KOPT-K1 (cell line): Measurements from ENCODE around the gene UFC1.

Source experiments
- H3K27ac ChIP-seq: fragments of 200-600 bp; sonication (generic); 2 replicates; pipeline ENCODE4 v1.5.1; 2016; ENCODE audit warnings: antibody characterized with exemption, mild to moderate bottlenecking, low read depth, low read length; ENCODE audit not compliant: poor library complexity, severe bottlenecking
- H3K36me3 ChIP-seq: fragments of 200-600 bp; sonication (generic); 2 replicates; pipeline ENCODE4 v1.5.1; 2017; ENCODE audit warnings: antibody characterized with exemption, mild to moderate bottlenecking, low read length, moderate library complexity; ENCODE audit not compliant: insufficient read depth
- H3K9me3 ChIP-seq: fragments of 200-600 bp; sonication (generic); 2 replicates; pipeline ENCODE4 v1.5.1; 2017; ENCODE audit warnings: antibody characterized with exemption, low read length, mild to moderate bottlenecking; ENCODE audit not compliant: insufficient read depth, poor library complexity, severe bottlenecking

Gene UFC1

DNA sequence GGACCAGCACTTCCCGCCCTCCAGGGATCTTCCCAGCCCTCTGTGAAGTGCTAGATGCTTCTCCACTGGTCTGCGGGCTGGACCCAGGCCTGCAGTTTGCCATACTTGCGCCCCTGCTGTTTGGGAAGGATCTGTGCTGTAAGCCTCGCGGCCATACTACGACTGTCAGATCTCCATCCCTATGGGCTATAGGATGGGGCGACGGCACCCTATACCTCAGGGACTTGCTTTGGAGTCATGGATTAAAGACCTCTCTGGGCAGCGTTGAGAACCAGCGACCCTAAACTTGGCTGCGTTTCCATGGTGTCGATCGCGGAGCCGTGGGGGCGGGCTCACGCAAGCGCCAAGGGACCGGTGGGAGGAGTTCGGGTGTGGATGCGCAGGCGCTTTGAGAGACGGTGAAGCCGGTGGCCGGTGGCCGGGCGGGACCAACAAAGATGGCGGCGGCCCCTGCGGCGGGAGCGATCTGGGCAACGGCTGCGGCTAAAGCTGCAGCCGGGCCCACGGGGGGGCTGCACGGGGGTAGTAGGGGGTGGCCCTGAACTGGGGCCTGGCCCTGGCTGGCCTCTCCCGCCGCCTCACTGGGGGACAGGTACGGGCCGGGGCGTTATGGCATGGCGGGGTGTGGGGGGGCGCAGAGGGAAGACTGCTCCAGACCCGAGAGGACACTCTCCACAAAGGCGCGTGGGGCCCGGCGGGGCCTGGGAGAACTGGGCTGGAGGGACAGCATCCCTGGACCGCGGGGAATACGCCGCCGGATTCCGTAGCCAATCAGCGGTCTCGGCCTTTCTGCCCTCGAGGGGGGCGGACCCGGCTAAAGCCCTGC is 5.5 kb downstream of the UFC1 start, which contains the start of gene USP21:
Gene USP21, plus strand, starts transcription at position 414 of the 826 bp plus-strand sequence. CDS start 1,141 bp downstream, outside the sequence.
- peak within 1 kb of the TSS; percentile 83 for H3K27ac ChIP-seq
- H3K9me3 ChIP-seq, result no peaks in the 10 kb centered on the region
- H3K36me3 ChIP-seq, result peaks cover 59% of the 10 kb centered on the region

DNA sequence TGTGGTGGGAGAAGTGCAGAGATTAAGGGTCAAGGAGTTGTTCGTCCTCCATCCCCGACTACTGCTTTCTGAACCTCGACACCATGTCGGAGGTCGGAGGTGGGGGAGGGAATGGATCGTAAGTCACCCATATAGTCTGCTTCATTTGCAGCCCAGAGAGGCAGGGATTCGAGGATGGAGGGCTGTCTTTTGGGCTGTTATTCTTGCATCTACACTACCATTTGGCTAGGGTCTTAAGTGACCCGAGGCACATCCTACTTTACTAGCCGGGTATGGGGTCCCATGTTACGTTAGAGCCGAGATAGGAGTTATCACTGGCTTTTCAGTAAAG is 6.1 kb downstream of the UFC1 start:
- peaks cover 65% of the 10 kb centered on the region for H3K36me3 ChIP-seq
- peak overlapping the region; percentile 83 for H3K27ac ChIP-seq
- no peaks in the 10 kb centered on the region for H3K9me3 ChIP-seq

DNA sequence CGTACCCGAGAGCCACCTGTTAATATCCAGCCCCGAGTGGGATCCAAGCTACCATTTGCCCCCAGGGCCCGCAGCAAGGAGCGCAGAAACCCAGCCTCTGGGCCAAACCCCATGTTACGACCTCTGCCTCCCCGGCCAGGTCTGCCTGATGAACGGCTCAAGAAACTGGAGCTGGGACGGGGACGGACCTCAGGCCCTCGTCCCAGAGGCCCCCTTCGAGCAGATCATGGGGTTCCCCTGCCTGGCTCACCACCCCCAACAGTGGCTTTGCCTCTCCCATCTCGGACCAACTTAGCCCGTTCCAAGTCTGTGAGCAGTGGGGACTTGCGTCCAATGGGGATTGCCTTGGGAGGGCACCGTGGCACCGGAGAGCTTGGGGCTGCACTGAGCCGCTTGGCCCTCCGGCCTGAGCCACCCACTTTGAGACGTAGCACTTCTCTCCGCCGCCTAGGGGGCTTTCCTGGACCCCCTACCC is 6.9 kb downstream of the UFC1 start:
- peaks cover 68% of the 10 kb centered on the region for H3K36me3 ChIP-seq
- H3K27ac ChIP-seq, result no peak overlapping the region
- H3K9me3 ChIP-seq, result no peaks in the 10 kb centered on the region

DNA sequence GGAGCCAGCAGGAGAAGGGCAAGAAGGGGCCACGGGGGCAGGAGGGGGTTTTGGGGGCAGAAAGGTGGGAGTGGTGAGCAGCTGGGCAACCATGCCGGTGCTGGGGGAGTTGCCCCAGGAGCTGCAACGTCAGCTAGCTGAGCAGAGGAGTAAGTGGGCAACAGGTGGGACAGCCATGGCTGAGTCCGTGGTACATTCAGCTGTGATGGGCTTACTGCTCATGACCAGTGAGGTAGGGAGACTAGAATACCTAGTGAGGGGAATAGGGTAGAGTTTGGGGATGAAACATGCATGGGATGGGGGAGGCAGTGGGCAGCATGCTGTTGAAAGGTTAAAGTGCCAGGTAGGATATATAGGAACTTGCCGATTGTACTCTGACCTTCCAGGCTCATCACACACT is 7.9 kb downstream of the UFC1 start:
- Histone ChIP-seq H3K36me3 (peaks cover 68% of the 10 kb centered on the region), H3K9me3 (no peaks in the 10 kb centered on the region), H3K27ac (no peak overlapping the region)

DNA sequence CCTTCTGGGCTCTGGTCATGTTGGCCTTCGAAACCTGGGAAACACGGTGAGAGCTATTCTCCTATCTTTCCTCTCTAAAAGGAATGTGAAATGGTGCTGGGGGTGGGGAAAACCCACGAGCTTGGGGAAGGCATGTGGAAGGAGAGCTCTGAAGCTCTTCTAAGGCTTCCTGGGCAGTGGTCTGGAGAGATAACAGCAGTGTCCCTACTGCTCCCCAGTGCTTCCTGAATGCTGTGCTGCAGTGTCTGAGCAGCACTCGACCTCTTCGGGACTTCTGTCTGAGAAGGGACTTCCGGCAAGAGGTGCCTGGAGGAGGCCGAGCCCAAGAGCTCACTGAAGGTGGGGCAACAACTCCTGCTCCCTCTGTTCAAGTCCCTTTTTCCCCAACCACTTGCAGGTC is 8.3 kb downstream of the UFC1 start:
- Histone ChIP-seq H3K36me3 (peaks cover 64% of the 10 kb centered on the region), H3K27ac (no peak overlapping the region), H3K9me3 (no peaks in the 10 kb centered on the region)

DNA sequence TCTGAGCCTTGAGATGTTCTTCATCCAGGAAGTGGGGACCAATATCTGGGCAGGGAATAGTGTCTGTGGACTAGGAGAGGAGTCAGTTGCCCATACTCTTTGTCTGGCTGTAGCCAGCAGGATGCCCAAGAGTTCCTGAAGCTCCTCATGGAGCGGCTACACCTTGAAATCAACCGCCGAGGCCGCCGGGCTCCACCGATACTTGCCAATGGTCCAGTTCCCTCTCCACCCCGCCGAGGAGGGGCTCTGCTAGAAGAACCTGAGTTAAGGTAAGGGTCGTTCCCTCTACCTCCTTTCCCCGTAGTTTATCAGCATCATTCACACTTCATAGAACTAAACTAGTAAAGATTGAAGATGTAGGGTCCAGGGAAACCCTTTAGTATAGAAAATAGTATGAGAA is 9.0 kb downstream of the UFC1 start:
- H3K36me3 ChIP-seq, result peaks cover 57% of the 10 kb centered on the region
- H3K27ac ChIP-seq, result no peak overlapping the region
- H3K9me3 ChIP-seq, result no peaks in the 10 kb centered on the region

DNA sequence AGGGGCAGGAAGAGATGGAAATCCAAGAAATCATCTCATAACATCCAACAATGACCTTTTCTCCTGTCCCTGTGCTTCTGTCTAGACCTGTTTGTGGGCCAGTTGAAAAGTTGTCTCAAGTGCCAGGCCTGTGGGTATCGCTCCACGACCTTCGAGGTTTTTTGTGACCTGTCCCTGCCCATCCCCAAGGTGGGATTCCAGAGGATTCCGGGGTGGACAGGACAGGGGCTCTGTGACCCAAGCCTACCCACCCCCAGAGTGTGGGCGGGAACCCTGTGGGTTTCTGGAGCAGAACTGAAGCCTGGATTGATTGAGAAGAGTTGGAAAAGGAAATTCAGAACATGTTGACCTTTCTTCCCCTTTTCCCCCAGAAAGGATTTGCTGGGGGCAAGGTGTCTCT is 10.0 kb downstream of the UFC1 start:
- Histone ChIP-seq H3K36me3 (peaks cover 47% of the 10 kb centered on the region), H3K9me3 (no peaks in the 10 kb centered on the region), H3K27ac (no peak overlapping the region)

DNA sequence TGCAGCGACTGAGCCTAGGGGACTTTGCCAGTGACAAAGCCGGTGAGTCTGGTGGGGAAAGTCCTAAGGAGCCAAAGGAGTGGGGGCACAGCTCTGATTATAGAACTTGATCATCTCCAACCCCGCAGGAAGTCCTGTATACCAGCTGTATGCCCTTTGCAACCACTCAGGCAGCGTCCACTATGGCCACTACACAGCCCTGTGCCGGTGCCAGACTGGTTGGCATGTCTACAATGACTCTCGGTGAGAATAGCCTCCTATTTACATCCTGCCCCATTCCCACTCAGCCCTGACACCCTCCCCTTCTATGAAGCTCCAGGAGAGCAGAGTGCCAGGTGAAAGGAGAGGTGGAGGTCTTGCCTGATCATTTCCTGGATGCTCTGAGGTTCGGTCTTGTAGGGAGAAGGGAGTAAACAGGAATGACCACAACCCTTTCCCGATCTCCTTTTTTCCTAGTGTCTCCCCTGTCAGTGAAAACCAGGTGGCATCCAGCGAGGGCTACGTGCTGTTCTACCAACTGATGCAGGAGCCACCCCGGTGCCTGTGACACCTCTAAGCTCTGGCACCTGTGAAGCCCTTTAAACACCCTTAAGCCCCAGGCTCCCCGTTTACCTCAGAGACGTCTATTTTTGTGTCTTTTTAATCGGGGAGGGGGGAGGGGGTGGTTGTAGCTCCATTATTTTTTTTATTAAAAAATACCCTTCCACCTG is 11.3 kb downstream of the UFC1 start:
- H3K9me3 ChIP-seq, result no peaks in the 10 kb centered on the region
- H3K36me3 ChIP-seq, result peaks cover 57% of the 10 kb centered on the region
- no peak overlapping the region for H3K27ac ChIP-seq

DNA sequence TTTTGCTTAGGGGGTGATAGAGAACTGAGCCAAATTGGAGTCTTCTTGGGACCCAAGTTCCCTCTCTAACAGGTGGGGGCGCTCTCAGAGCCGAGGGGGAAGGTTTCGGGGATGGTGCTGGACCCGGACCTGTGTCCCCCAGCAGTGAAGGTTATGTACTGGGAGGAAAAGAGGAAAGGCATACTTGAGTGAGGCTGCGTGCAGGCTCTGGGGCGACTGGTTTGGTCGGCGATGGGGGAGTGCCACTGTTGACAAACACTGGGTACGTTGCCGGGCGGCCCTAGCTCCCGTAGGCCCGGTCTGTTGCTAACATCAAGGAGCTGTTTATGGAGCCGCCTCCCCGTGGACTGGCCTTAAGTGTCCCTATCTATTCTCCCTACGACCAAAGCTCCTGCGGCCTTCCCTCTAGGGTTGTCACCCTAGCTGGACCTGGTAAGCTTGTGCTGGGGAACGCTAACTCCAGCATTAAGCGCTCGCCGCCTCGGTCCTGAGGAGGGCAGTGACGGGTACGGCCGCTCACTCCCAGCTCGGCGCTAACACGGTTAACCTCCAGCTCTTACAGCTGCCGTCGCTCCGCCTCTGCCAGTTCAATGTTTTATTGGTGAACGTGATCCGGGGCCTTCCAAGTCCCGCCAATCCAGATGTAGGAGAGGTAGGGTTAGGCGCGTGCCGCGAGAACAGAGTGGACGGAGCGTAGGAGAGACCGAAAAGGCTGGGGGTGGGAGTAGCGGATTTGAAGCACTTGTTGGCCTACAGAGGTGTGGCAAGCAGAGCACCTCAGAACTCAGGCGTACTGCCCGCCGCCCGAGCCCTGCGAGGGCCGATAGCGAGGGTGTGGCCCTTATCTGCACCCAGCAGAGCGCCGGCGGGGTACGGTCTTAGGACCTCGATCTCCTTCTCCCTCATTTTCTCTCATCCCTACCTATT is 12.2 kb downstream of the UFC1 start, which contains the start of gene PPOX:
Gene PPOX, plus strand, starts transcription at position 685 of the 927 bp plus-strand sequence. CDS start 422 bp downstream, outside the sequence.
- Histone ChIP-seq H3K9me3 (no peaks in the 10 kb centered on the region), H3K27ac (peak within 1 kb of the TSS; percentile 71), H3K36me3 (peaks cover 61% of the 10 kb centered on the region)

DNA sequence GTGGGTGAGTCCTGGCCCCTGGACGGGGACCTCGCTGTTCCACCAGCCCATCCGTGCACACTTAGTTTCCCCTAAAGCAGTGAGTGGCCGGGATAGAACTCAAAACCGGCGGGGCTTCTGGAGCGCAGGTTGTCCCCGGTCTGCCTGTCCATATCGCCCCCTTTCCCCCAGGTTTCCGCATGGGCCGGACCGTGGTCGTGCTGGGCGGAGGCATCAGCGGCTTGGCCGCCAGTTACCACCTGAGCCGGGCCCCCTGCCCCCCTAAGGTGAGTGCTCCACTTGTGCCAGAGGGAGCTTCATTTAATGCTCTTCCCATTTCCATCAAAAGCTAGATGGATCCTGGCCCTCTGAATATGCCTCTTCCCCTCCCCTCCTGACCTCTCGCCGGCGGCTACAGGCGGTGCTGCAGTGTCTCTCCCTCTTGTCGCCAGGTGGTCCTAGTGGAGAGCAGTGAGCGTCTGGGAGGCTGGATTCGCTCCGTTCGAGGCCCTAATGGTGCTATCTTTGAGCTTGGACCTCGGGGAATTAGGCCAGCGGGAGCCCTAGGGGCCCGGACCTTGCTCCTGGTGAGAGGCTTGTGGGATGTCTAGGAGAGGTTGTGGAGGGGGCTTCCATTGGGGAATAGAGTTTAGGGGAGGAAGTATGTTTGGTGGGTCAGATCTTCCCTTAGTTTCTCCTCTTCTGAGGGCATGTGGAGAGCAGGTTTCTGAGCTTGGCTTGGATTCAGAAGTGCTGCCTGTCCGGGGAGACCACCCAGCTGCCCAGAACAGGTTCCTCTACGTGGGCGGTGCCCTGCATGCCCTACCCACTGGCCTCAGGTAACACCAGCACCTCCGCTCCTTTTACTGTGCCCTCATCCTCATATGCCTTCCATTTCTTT is 13.1 kb downstream of the UFC1 start:
- peaks cover 61% of the 10 kb centered on the region for H3K36me3 ChIP-seq

DNA sequence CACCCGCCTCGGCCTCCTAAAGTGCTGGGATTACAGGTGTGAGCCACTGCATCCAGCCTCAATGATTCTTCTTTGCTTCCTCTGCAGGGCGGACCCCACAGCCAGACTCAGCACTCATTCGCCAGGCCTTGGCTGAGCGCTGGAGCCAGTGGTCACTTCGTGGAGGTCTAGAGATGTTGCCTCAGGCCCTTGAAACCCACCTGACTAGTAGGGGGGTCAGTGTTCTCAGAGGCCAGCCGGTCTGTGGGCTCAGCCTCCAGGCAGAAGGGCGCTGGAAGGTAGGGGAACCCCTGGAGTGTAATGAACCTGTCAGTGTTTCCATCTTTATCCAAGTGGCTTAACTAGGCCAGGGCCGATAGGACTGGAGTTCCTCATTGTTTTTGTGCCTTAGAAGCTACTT is 15.1 kb downstream of the UFC1 start:
- H3K9me3 ChIP-seq, result no peaks in the 10 kb centered on the region
- peaks cover 61% of the 10 kb centered on the region for H3K36me3 ChIP-seq
- no peak overlapping the region for H3K27ac ChIP-seq

More for the DNA sequence above, 13.1 kb downstream of the UFC1 start:
- H3K9me3 ChIP-seq, result no peaks in the 10 kb centered on the region
- peak overlapping the region; percentile 71 for H3K27ac ChIP-seq

DNA sequence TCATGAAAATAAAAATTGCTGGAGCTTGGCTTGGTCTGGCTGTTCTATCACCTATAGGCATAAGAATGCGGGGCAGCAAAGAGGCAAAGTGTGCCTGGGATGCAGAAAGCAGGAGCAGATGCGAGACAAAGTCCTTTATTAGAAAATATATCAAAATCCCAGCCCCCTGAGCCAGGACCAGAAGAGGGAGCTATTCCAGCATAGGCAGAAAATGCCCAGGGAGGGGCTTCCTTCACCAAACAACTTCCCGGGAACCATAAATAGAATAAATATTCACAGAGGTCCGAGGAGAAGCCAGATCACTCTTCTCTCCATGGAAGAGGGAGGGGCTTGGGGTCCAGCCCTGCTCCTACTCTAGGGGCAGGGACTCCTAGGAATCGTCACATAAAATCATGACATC is 17.4 kb downstream of the UFC1 start:
- H3K27ac ChIP-seq, result no peak overlapping the region
- H3K36me3 ChIP-seq, result peaks cover 68% of the 10 kb centered on the region
- no peaks in the 10 kb centered on the region for H3K9me3 ChIP-seq

DNA sequence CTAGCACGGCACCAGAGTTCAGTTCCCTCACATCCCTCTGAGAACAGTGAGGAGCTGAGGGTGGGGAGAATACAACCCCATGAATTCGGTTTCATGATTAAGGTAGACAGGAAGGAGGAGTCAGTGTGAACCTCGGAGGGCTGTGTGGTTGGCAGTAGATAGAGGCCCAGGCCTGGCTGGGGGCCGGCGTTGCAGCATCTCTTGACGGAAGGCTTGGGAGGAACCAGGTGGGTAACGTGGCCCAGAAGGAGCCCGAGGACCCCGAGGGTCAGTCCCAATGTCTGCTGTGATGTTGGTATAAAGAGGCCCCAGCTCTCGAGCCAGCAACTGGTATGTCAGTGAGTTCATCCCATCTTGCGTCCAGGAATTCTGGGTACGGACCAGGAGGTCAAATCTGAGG is 17.9 kb downstream of the UFC1 start:
- H3K9me3 ChIP-seq, result no peaks in the 10 kb centered on the region
- peaks cover 68% of the 10 kb centered on the region for H3K36me3 ChIP-seq
- no peak overlapping the region for H3K27ac ChIP-seq

DNA sequence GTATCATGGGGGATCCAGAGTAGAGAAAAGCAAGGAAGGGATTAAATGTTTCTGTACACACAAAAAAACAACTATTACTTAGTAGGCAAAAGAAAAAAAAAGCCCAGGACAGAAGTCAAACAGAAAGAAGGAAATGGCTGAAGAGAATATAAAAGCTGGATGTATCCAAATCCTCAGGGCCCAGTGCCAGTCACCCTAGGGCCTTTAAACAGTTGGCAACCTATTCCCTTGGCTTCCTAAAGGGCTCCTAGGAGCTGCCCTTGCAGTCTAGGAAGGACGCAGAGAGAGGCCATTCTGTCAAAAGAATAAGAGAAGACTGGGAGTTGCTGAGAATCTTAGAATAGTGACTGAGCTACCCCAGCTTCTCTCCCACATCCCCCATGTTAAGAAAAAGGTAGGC is 18.6 kb downstream of the UFC1 start:
- Histone ChIP-seq H3K9me3 (no peaks in the 10 kb centered on the region), H3K36me3 (peaks cover 68% of the 10 kb centered on the region), H3K27ac (no peak overlapping the region)
